NB4 (cell line): ENCODE results near the gene RPS4Y2.

Source experiments
- MYC ChIP-seq: IDR thresholded peaks from 2 replicates; pipeline ENCODE4 v1.6.1; 2011; ENCODE audit warnings: low read depth, low read length
- POLR2A ChIP-seq: IDR thresholded peaks from 2 replicates; pipeline ENCODE4 v1.6.1; 2011; ENCODE audit warnings: mild to moderate bottlenecking; ENCODE audit not compliant: insufficient read length; ENCODE audit errors: extremely low read depth
- TF ChIP-seq, protein P1 (sequence below): IDR thresholded peaks from one replicate; pipeline ENCODE4 v1.5.1; 2012; ENCODE audit warnings: low read depth, low read length

- TF ChIP-seq, protein P1, sequence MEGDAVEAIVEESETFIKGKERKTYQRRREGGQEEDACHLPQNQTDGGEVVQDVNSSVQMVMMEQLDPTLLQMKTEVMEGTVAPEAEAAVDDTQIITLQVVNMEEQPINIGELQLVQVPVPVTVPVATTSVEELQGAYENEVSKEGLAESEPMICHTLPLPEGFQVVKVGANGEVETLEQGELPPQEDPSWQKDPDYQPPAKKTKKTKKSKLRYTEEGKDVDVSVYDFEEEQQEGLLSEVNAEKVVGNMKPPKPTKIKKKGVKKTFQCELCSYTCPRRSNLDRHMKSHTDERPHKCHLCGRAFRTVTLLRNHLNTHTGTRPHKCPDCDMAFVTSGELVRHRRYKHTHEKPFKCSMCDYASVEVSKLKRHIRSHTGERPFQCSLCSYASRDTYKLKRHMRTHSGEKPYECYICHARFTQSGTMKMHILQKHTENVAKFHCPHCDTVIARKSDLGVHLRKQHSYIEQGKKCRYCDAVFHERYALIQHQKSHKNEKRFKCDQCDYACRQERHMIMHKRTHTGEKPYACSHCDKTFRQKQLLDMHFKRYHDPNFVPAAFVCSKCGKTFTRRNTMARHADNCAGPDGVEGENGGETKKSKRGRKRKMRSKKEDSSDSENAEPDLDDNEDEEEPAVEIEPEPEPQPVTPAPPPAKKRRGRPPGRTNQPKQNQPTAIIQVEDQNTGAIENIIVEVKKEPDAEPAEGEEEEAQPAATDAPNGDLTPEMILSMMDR, result no peak
- TF ChIP-seq POLR2A (no peak), MYC (no peak)
Measured at GRCh38 chrY:20745060-20745459, 10.8 kb upstream of the RPS4Y2 start.
